NCI-H2227 treated with DMSO at 0.1 percent for 48 hours (cell line): ENCODE data around the gene SLC35D1.
"Not testable (repeated sequence)": the region's sequence is repeated elsewhere in the genome, so short reads cannot be mapped to it uniquely, and the experiment has no call there.

ENCODE experiments used
- DNase-seq: peaks from one replicate; lab custom pipeline; 2025; lab: John Stamatoyannopoulos, UW

SLC35D1 gene

GRCh38 chr1:66985835-66986234 lies 68.1 kb downstream of the SLC35D1 start:
- no peak for DNase-seq

GRCh38 chr1:66984491-66984890 lies 69.5 kb downstream of the SLC35D1 start:
- no peak for DNase-seq

- DNase-seq, result no peak
These were observed 71.2 kb downstream of the SLC35D1 start for GRCh38 chr1:66982561-66983260.

GRCh38 chr1:66981679-66982078 lies 72.3 kb downstream of the SLC35D1 start:
- peak; percentile 55 for DNase-seq

GRCh38 chr1:66980745-66981367 lies 73.1 kb downstream of the SLC35D1 start:
- DNase-seq, result no peak

- DNase-seq, result not testable (repeated sequence)
These were observed 74.3 kb downstream of the SLC35D1 start for GRCh38 chr1:66979621-66980020.

GRCh38 chr1:66978201-66978600 lies 75.7 kb downstream of the SLC35D1 start:
- no peak for DNase-seq

- no peak for DNase-seq
These were observed 85.4 kb downstream of the SLC35D1 start for GRCh38 chr1:66968574-66968973.

GRCh38 chr1:66966188-66966873 lies 87.6 kb downstream of the SLC35D1 start:
- not testable (repeated sequence) for DNase-seq

GRCh38 chr1:66957938-66958337 lies 96.0 kb downstream of the SLC35D1 start:
- no peak for DNase-seq

GRCh38 chr1:66954208-66954607 lies 99.7 kb downstream of the SLC35D1 start:
- no peak for DNase-seq

- DNase-seq, result no peak
These were observed 102.4 kb downstream of the SLC35D1 start for GRCh38 chr1:66951513-66951912.
